CD8-positive, alpha-beta memory T cell (primary cell): ENCODE data around the gene GCM1. TPM values are rescaled to one million over a fixed set of nuclear protein-coding genes. Genes with fewer than 3 reads are reported as not detected.

ENCODE experiments used
- polyA plus RNA-seq: library from polyadenylated mRNA; unstranded; fragments of 300-500 nt; fragmentation: Illumina TruSeq; gene quantifications from one replicate; pipeline ENCODE4 v1.2.3, GENCODE V29; 2021
- total RNA-seq, 2 experiments: library from RNA; stranded (reverse); gene quantifications; one replicate each; pipeline ENCODE4 v1.2.3, GENCODE V29; 2021

The GCM1 gene
- total and polyA plus RNA-seq, 3 experiments from 2014 or later = not detected

Other genes starting within 250 kb of the GCM1 start
- gene GSTA3, start 239.1 kb downstream of the GCM1 start, total RNA-seq = not detected
- not detected for gene GSTA3, start 239.1 kb downstream of the GCM1 start, polyA plus RNA-seq
- gene GSTA4, start 153.6 kb downstream of the GCM1 start, total RNA-seq = 1 to 10 TPM; 4.9 TPM
- gene GSTA4, start 153.6 kb downstream of the GCM1 start, polyA plus RNA-seq = 4.6 TPM
- gene CILK1, start 87.0 kb downstream of the GCM1 start, total RNA-seq = 1 to 10 TPM; 7.4 to 7.7 TPM
- 5.5 TPM for gene CILK1, start 87.0 kb downstream of the GCM1 start, polyA plus RNA-seq
- 10 to 100 TPM; 62.7 to 71.2 TPM for gene FBXO9, start 83.4 kb downstream of the GCM1 start, total RNA-seq
- gene FBXO9, start 83.4 kb downstream of the GCM1 start, polyA plus RNA-seq = 57.3 TPM
- gene ELOVL5, start 200.1 kb upstream of the GCM1 start, total RNA-seq = 100 to 1,000 TPM; 117 to 124 TPM
- gene ELOVL5, start 200.1 kb upstream of the GCM1 start, polyA plus RNA-seq = 96.9 TPM